ENCODE data around the gene GPSM1.

Gene GPSM1

DNA sequence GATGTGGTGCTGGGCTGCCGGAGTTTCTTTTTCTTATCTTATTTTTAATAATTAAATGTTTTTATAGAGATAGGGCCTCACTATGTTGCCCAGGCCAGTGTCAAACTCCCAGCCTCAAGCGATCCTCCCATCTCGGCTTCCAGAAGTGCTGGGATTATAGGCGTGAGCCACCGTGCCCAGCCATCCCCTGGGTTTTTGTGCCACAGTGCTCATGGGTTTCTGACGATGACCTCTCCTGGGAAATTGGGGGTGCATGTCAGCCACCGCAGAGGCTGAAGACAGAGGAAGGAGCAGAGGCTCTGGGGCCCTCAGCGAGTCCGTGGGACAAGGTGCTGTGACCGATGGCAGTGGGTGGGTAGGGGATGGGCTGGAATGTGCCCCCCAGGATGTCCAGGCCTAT, 14.4 kb downstream of the GPSM1 start:
- Histone ChIP-seq H3K4me3 (ENCODE audit: low read length) (no peak overlapping the region), H3K27me3 (ENCODE audit: control insufficient read depth, insufficient read depth, low read length) (peaks cover 21% of the 10 kb centered on the region), H3K4me1 (ENCODE audit: control insufficient read depth, insufficient read depth, low read length) (peaks cover 32% of the 10 kb centered on the region), H3K9ac (ENCODE audit: low read length) (peak overlapping the region; percentile 47), H3K9me3 (ENCODE audit: control insufficient read depth, low read length) (no peaks in the 10 kb centered on the region), H3K36me3 (ENCODE audit: control insufficient read depth, insufficient read depth, low read length) (no peaks in the 10 kb centered on the region)

- peak overlapping the region; percentile 41 for H3K4me3 ChIP-seq (ENCODE audit: low read length)
- no peaks in the 10 kb centered on the region for H3K36me3 ChIP-seq (ENCODE audit: control insufficient read depth, insufficient read depth, low read length)
- peaks cover 21% of the 10 kb centered on the region for H3K27me3 ChIP-seq (ENCODE audit: control insufficient read depth, insufficient read depth, low read length)
- peaks cover 32% of the 10 kb centered on the region for H3K4me1 ChIP-seq (ENCODE audit: control insufficient read depth, insufficient read depth, low read length)
- no peaks in the 10 kb centered on the region for H3K9me3 ChIP-seq (ENCODE audit: control insufficient read depth, low read length)
- peak overlapping the region; percentile 47 for H3K9ac ChIP-seq (ENCODE audit: low read length)
Measured at GRCh38 chr9:136342181-136343120, 15.1 kb downstream of the GPSM1 start.

DNA sequence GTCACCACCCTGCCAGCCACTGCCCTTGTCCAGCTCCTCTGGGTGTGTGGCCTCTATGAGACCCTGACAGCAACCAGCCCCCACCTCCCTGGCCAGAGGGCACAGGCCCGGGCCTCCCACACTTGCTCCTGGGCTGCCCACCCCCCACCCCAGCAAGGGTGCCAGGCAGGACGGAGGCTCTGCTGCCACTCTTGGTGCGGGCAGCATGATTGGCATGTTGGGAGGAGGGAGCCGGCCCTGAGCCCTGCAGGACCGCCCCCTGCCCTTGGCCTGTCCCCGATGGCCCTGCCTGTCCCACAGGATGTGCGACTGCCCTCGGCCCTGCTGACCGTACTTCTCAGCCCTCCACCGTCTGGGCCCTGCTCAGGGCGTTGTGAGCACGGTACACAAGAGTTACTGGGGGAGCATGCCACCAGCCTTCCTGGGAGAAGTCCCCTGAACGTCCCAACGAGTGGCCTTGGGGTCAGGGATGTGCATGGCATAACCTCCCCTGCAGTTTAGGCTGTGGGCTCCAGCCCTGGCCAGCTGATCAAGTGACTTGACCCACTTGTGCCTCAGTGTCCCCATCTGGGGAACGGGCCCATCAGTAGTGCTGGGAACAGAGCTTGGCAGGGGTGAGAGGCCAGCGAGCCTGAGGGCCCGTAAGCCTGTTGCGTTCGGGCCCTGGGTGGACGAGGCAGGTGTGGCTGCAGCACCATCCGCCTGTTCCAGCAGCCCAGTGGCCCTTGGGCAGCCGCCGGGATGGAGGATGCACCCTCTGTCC, 16.0 kb downstream of the GPSM1 start:
- H3K27me3 ChIP-seq (ENCODE audit: control insufficient read depth, insufficient read depth, low read length) = peaks cover 21% of the 10 kb centered on the region
- H3K9me3 ChIP-seq (ENCODE audit: control insufficient read depth, low read length) = no peaks in the 10 kb centered on the region
- H3K4me1 ChIP-seq (ENCODE audit: control insufficient read depth, insufficient read depth, low read length) = peaks cover 32% of the 10 kb centered on the region
- no peak overlapping the region for H3K4me3 ChIP-seq (ENCODE audit: low read length)
- H3K36me3 ChIP-seq (ENCODE audit: control insufficient read depth, insufficient read depth, low read length) = no peaks in the 10 kb centered on the region
- H3K9ac ChIP-seq (ENCODE audit: low read length) = no peak overlapping the region

DNA sequence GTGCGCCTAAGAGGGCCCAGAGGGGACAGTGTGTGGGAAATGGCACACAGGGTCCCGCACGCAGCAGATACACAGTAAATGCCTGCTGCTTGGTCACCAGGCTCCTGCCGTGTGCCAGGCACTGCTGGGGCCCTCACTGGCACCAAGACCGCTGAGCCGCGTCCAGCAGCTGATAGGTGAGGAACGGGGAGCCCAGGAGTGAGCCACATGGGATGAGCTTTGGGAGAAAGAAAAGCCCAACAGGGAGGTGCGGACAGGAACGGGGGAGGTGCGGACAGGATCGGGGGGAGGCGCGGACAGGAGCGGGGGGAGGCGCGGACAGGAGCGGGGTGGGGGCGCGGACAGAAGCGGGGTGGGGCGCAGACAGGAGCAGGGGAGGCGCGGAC, 16.5 kb downstream of the GPSM1 start:
- Histone ChIP-seq H3K27me3 (ENCODE audit: control insufficient read depth, insufficient read depth, low read length) (peaks cover 21% of the 10 kb centered on the region), H3K4me1 (ENCODE audit: control insufficient read depth, insufficient read depth, low read length) (peaks cover 32% of the 10 kb centered on the region), H3K9me3 (ENCODE audit: control insufficient read depth, low read length) (no peaks in the 10 kb centered on the region), H3K36me3 (ENCODE audit: control insufficient read depth, insufficient read depth, low read length) (no peaks in the 10 kb centered on the region), H3K9ac (ENCODE audit: low read length) (no peak overlapping the region), H3K4me3 (ENCODE audit: low read length) (no peak overlapping the region)

DNA sequence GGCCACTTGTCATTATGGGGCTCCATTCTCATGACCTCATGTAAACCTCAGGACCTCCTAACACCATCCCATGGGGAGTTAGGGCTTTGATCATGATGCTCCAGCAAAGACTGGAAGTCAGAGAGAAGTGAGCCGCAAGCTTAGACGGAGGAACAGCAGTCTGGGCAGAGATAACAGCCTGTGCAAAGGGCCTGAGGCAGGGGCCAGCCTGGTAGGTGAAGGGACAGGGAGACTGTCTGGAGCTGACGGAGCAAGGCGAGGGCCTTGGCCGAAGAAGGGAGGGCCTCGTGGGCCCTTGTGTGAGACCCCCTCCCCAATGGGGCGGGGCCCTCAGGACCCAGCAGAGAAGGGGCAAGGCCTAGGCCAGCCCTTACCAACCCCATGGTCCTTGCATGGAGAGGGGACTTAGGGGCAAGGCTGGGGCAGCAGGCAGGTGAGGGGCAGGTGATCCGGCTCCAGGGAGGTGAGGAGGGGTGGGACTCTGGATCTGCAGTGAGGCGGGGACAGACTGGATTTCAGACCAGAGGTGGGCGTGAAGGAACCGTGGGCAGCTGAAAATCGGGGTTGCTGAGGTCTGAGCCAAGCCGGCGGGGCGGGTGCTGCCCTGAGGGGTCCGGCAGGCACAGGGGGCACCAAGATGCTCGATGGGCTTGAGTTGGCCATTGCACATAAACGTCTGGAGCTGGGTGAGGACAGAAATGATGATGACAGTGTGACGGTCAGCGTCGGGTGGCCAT, 17.4 kb downstream of the GPSM1 start:
- no peak overlapping the region for H3K4me3 ChIP-seq (ENCODE audit: low read length)
- no peak overlapping the region for H3K9ac ChIP-seq (ENCODE audit: low read length)
- peaks cover 21% of the 10 kb centered on the region for H3K27me3 ChIP-seq (ENCODE audit: control insufficient read depth, insufficient read depth, low read length)
- H3K36me3 ChIP-seq (ENCODE audit: control insufficient read depth, insufficient read depth, low read length) = no peaks in the 10 kb centered on the region
- H3K4me1 ChIP-seq (ENCODE audit: control insufficient read depth, insufficient read depth, low read length) = peaks cover 32% of the 10 kb centered on the region
- H3K9me3 ChIP-seq (ENCODE audit: control insufficient read depth, low read length) = no peaks in the 10 kb centered on the region

DNA sequence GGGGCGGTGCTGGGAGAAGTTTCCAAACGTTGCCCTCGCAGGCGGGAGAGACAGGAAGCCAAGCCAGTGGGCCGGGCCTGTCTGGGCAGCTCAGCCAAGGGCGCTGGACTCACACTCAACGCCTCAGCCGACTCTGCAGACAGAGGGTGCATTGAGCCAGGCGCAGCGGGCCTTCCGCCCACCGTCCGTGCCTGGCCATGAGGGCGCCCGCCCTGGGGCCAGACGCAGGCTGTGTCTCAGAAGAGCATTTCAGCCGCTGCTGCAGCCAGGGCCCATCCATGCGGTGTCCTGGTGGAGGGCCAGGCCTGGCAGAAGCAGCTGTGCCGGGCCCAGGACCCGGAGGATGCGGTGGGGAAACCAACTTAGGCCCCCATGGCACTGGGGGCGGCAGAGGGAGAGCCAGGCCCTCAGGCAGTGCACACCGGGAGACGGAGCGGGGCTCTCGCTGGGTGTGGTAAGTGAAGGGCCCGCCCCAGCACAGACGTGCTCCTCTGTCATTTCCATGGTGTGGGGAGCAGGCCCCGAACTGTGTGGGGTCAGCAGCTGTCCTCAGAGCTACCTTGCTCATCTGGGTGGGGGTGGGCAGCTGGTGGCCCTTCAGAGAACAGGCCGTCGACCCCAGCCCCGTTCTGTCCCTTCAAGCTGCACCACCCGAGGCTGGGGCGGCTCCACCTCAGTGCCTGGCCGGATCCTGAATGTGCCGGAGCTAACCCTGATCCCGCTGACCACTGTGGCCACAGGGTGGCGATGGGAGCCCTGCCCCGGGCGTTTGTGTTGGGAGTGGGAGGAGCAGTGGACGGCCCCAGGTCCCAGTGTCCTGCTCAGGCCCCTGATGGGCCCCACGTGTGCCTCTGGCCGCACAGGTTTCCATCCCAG, 18.2 kb downstream of the GPSM1 start:
- Histone ChIP-seq H3K4me1 (ENCODE audit: control insufficient read depth, insufficient read depth, low read length) (peaks cover 32% of the 10 kb centered on the region), H3K9me3 (ENCODE audit: control insufficient read depth, low read length) (no peaks in the 10 kb centered on the region), H3K36me3 (ENCODE audit: control insufficient read depth, insufficient read depth, low read length) (no peaks in the 10 kb centered on the region), H3K9ac (ENCODE audit: low read length) (no peak overlapping the region), H3K4me3 (ENCODE audit: low read length) (no peak overlapping the region), H3K27me3 (ENCODE audit: control insufficient read depth, insufficient read depth, low read length) (peaks cover 21% of the 10 kb centered on the region)

DNA sequence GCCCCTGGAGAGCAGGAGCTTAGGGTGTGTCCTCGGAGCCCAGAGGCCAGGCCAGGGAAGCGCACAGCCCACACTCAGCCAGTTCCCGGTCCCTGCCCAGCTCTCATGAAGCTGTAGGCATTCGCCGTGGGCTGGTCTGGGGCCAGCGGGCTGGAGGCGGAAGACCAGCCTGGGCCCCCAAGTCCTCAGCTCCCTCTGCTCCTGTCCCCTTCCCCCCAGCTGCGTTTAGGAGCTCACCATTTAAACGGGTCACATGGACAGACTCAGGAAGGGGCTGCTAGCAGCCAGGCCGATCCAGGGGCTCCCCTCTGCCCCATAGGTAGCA, 18.8 kb downstream of the GPSM1 start:
- Histone ChIP-seq H3K4me3 (ENCODE audit: low read length) (no peak overlapping the region), H3K9me3 (ENCODE audit: control insufficient read depth, low read length) (no peaks in the 10 kb centered on the region), H3K27me3 (ENCODE audit: control insufficient read depth, insufficient read depth, low read length) (peaks cover 21% of the 10 kb centered on the region), H3K9ac (ENCODE audit: low read length) (no peak overlapping the region), H3K4me1 (ENCODE audit: control insufficient read depth, insufficient read depth, low read length) (peaks cover 32% of the 10 kb centered on the region), H3K36me3 (ENCODE audit: control insufficient read depth, insufficient read depth, low read length) (no peaks in the 10 kb centered on the region)

DNA sequence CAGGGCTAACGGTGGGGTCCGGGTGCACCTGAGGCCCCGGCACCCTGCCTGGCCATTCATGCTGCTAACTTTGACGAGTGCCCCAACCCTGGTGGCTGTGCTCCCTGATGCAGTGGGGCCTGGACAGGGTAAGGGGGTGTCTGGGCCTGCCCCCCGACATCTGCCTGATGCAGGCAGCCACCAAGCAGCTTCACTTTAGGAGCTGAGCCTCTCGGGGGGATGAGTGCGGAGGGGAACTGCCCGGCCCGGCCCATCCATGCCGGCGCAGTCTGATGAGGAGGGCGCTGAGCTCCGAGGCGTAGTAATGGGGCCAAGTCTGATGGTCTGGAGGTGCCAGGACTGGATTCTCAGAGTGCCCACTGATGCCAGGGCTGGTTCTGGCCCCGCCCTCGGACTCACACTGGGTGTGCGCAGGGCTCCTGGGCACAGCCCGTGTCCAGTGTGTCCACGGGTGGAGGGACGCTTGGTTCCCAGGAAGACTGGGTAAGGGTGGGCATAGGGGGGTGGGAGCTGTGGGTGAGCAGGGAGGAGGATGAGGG, 19.7 kb downstream of the GPSM1 start:
- no peak overlapping the region for H3K9ac ChIP-seq (ENCODE audit: low read length)
- H3K36me3 ChIP-seq (ENCODE audit: control insufficient read depth, insufficient read depth, low read length) = no peaks in the 10 kb centered on the region
- H3K9me3 ChIP-seq (ENCODE audit: control insufficient read depth, low read length) = no peaks in the 10 kb centered on the region
- H3K4me3 ChIP-seq (ENCODE audit: low read length) = no peak overlapping the region
- peaks cover 18% of the 10 kb centered on the region for H3K27me3 ChIP-seq (ENCODE audit: control insufficient read depth, insufficient read depth, low read length)
- H3K4me1 ChIP-seq (ENCODE audit: control insufficient read depth, insufficient read depth, low read length) = peaks cover 28% of the 10 kb centered on the region

DNA sequence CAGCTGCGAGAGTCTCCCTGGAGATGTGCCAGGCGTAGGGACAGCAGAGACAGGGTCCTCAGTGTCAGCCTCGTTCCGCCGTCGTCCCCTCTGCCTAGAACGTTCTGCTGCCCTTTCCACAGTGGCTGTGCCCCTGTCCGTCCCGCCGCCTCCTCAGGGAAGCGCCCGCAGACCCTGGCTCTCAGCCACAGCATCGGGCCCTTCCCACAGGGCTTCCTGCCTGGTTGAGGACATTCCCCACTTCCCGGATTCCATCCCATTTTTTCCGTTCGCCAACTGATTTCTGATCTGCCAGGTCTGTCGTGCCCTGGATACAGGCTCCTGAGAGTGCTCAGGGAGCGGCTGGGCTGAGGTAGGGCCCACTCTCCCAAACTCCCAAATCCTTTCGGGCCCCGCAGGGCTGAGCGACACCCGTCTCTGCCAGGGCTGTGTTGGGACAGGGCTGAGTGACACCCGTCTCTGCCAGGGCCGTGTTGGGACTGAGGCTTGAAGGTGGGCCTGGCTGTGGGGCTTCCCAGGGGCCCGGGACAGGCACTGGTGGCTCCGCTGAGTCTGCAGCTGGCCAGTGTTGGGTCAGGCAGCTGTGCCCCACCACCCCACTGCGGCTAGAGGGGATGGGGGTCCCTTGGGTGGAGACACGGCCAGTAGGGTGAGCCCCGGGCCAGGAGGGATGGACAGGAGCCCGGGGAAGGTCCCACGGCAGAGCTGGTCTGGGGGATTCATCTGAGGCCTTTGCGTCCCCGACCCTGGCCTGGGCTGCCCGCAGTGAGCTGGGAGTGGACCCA, 20.3 kb downstream of the GPSM1 start:
- Histone ChIP-seq H3K36me3 (ENCODE audit: control insufficient read depth, insufficient read depth, low read length) (no peaks in the 10 kb centered on the region), H3K9me3 (ENCODE audit: control insufficient read depth, low read length) (no peaks in the 10 kb centered on the region), H3K27me3 (ENCODE audit: control insufficient read depth, insufficient read depth, low read length) (peaks cover 14% of the 10 kb centered on the region), H3K4me3 (ENCODE audit: low read length) (no peak overlapping the region), H3K4me1 (ENCODE audit: control insufficient read depth, insufficient read depth, low read length) (peaks cover 22% of the 10 kb centered on the region), H3K9ac (ENCODE audit: low read length) (no peak overlapping the region)

DNA sequence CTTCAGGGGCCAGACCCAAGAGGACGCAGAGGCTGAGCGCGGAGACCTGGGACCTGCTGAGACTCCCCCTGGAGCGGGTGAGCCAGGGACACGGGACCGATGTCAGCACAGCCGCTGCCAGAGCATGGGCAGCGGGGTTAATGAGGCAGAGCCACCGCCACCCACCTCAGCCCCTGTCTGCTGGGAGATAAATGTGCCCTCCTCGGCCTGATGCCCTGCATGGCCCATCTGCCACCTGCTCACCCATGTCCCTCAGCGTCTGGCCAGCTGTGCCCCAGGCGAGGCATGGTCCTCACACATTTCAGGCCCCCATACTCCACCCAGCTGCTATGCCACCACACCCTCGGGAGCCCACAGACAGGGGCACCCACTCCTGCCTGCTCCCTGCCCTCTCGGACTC, 21.4 kb downstream of the GPSM1 start:
- H3K4me3 ChIP-seq (ENCODE audit: low read length) = no peak overlapping the region
- H3K9me3 ChIP-seq (ENCODE audit: control insufficient read depth, low read length) = no peaks in the 10 kb centered on the region
- peaks cover 13% of the 10 kb centered on the region for H3K4me1 ChIP-seq (ENCODE audit: control insufficient read depth, insufficient read depth, low read length)
- H3K27me3 ChIP-seq (ENCODE audit: control insufficient read depth, insufficient read depth, low read length) = peaks cover 8% of the 10 kb centered on the region
- no peaks in the 10 kb centered on the region for H3K36me3 ChIP-seq (ENCODE audit: control insufficient read depth, insufficient read depth, low read length)
- H3K9ac ChIP-seq (ENCODE audit: low read length) = no peak overlapping the region
